HCT116 (cell line): ENCODE measurements around the gene SMG5. TPM values are rescaled to one million over a fixed set of nuclear protein-coding genes. Genes with fewer than 3 reads are reported as not detected.

Experiments
- ATAC-seq: fragments of 200-7000 bp; cut with Tn5 transposase; 2 replicates; pipeline ENCODE4 v1.9.1; 2020; ENCODE audit warnings: mild to moderate bottlenecking, moderate library complexity
- BruUV-seq: library from RNA; stranded (reverse); fragments of 400-500 nt; replicated peaks from 2 replicates; lab custom pipeline; 2021; lab: Mats Ljungman, UMichigan
- CTCF ChIA-PET: fragments of 300-600 bp; sonication (Branson Sonifier 250); formaldehyde crosslinking; loops from one replicate; lab custom pipeline; 2021; ENCODE audit warnings: antibody characterized with exemption; lab: Charles Lee
- POLR2A ChIA-PET: fragments of 300-600, 350-600 bp; sonication (Branson Sonifier 250); formaldehyde crosslinking; loops from one replicate; lab custom pipeline; 2021; ENCODE audit warnings: antibody characterized with exemption; lab: Charles Lee
- RAD21 ChIA-PET, 2 experiments: fragments of 300-600 bp; sonication (Branson Sonifier 250); formaldehyde crosslinking; loops; one replicate each; lab custom pipeline; 2023; ENCODE audit warnings: low total read pairs in 2 of 2; ENCODE audit not compliant: uncharacterized antibody in 2 of 2, unreplicated experiment in 2 of 2, low non-redundant PET in 1 of 2; lab: Charles Lee
- DNase-seq: peaks from one replicate; pipeline ENCODE4 v3.0.0-alpha.2; 2010; ENCODE audit warnings: low read depth, low spot score
- H2AFZ ChIP-seq: fragments of 200-600 bp; shearing (Covaris generic), sonication (generic); 2 replicates; pipeline ENCODE4 v1.6.1; 2017; ENCODE audit warnings: low read depth, mixed run types, mixed read lengths, antibody characterized with exemption, low read length; ENCODE audit not compliant: poor library complexity, severe bottlenecking
- H3K27ac ChIP-seq: 2 replicates; pipeline ENCODE4 v1.5.1; 2012; ENCODE audit warnings: low read depth, low read length
- H3K27me3 ChIP-seq: fragments of 200-600 bp; sonication (generic); 2 replicates; pipeline ENCODE4 v1.6.1; 2016; ENCODE audit warnings: mixed run types, low read length, mixed read lengths; ENCODE audit not compliant: insufficient read depth
- H3K36me3 ChIP-seq, 2 experiments: fragments of 200-500 bp in 1 of 2; fragments of 200-600 bp in 1 of 2; sonication (Bioruptor generic) in 1 of 2; sonication (generic) in 1 of 2; 2 replicates each; pipeline versions ENCODE4 v1.5.1 to v1.6.1; 2014 to 2016; ENCODE audit warnings: low read length in 2 of 2, inconsistent platforms in 1 of 2, mixed read lengths in 1 of 2, mixed run types in 1 of 2; ENCODE audit not compliant: insufficient read depth in 2 of 2, control insufficient read depth in 1 of 2
- H3K4me1 ChIP-seq, 2 experiments: fragments of 200-600 bp in 1 of 2; sonication (generic) in 1 of 2; 2 replicates each; pipeline versions ENCODE4 v1.5.1 to v1.6.1; 2012 to 2017; ENCODE audit warnings: low read length in 2 of 2, inconsistent platforms in 1 of 2, mild to moderate bottlenecking in 1 of 2, mixed read lengths in 1 of 2, mixed run types in 1 of 2, moderate library complexity in 1 of 2; ENCODE audit not compliant: insufficient read depth in 2 of 2, control insufficient read depth in 1 of 2
- H3K4me2 ChIP-seq: fragments of 200-600 bp; sonication (generic); 2 replicates; pipeline ENCODE4 v1.6.1; 2017; ENCODE audit warnings: mixed run types, low read length, mixed read lengths
- H3K4me3 ChIP-seq, 2 experiments: fragments of 200-600 bp in 1 of 2; sonication (generic) in 1 of 2; replicated peaks in 1 of 2; 2 replicates each; pipeline ENCODE4 v1.5.1; 2011 to 2016; ENCODE audit warnings: low read length in 2 of 2, control low read depth in 1 of 2, low read depth in 1 of 2, mild to moderate bottlenecking in 1 of 2, mixed read lengths in 1 of 2, mixed run types in 1 of 2
- H3K79me2 ChIP-seq: fragments of 200-600 bp; sonication (generic); 2 replicates; pipeline ENCODE4 v1.6.1; 2017; ENCODE audit warnings: mild to moderate bottlenecking, mixed run types, low read length, moderate library complexity, mixed read lengths; ENCODE audit not compliant: insufficient read depth
- H3K9ac ChIP-seq: fragments of 200-600 bp; sonication (generic); 2 replicates; pipeline ENCODE4 v1.6.1; 2016; ENCODE audit warnings: low read length, mixed read lengths
- H3K9me2 ChIP-seq: fragments of 200-600 bp; sonication (generic), shearing (Covaris generic); 2 replicates; pipeline ENCODE4 v1.6.1; 2017; ENCODE audit warnings: mixed run types, mild to moderate bottlenecking, moderate library complexity; ENCODE audit not compliant: insufficient read depth
- H3K9me3 ChIP-seq, 2 experiments: fragments of 200-500 bp in 1 of 2; fragments of 200-600 bp in 1 of 2; sonication (Bioruptor generic) in 1 of 2; sonication (generic) in 1 of 2; 2 replicates each; pipeline ENCODE4 v1.6.1; 2014 to 2017; ENCODE audit warnings: low read length in 2 of 2, mixed read lengths in 2 of 2, inconsistent platforms in 1 of 2, low read depth in 1 of 2, mild to moderate bottlenecking in 1 of 2, mixed run types in 1 of 2, moderate library complexity in 1 of 2; ENCODE audit not compliant: control insufficient read depth in 1 of 2, insufficient read depth in 1 of 2
- H4K20me1 ChIP-seq: fragments of 200-600 bp; sonication (generic), shearing (Covaris generic); 2 replicates; pipeline ENCODE4 v1.6.1; 2017; ENCODE audit warnings: mixed run types, mild to moderate bottlenecking, moderate library complexity; ENCODE audit not compliant: insufficient read depth
- CEBPB ChIP-seq: IDR thresholded peaks from 2 replicates; pipeline ENCODE4 v1.6.1; 2012; ENCODE audit warnings: low read depth
- EGR1 ChIP-seq: IDR thresholded peaks from 2 replicates; pipeline ENCODE4 v1.6.1; 2012; ENCODE audit warnings: low read depth
- FOSL1 ChIP-seq: IDR thresholded peaks from 2 replicates; pipeline ENCODE4 v1.6.1; 2012; ENCODE audit warnings: low read depth
- POLR2AphosphoS5 ChIP-seq: IDR thresholded peaks from 2 replicates; pipeline ENCODE4 v1.6.1; 2011; ENCODE audit warnings: mild to moderate bottlenecking, low read depth, low read length, moderate library complexity
- RAD21 ChIP-seq: IDR thresholded peaks from 2 replicates; pipeline ENCODE4 v1.6.1; 2012; ENCODE audit warnings: low read depth, mild to moderate bottlenecking
- SIN3A ChIP-seq: IDR thresholded peaks from 2 replicates; pipeline ENCODE4 v1.6.1; 2012; ENCODE audit warnings: low read depth
- SP1 ChIP-seq: IDR thresholded peaks from 2 replicates; pipeline ENCODE4 v1.6.1; 2012; ENCODE audit warnings: low read depth
- SRF ChIP-seq: IDR thresholded peaks from 2 replicates; pipeline ENCODE4 v1.6.1; 2012; ENCODE audit warnings: low read depth
- YY1 ChIP-seq: IDR thresholded peaks from 2 replicates; pipeline ENCODE4 v1.6.1; 2011; ENCODE audit warnings: low read length, low read depth, moderate library complexity, mild to moderate bottlenecking; ENCODE audit not compliant: insufficient replicate concordance; ENCODE audit errors: extremely low read depth
- ZFX ChIP-seq: fragments of 450-650 bp; IDR thresholded peaks from 2 replicates; pipeline ENCODE4 v1.6.1; 2017
- ZNF274 ChIP-seq: fragments of 200-500 bp; sonication (Bioruptor generic); IDR thresholded peaks from 2 replicates; pipeline ENCODE4 v1.6.1; 2014; ENCODE audit warnings: mild to moderate bottlenecking, low read depth, low read length, inconsistent platforms
- intact Hi-C: fragments of 100-400 bp; cut with micrococcal nuclease; formaldehyde crosslinking; loops from 2 replicates; pipeline ENCODE4 v1.10.0; 2022
- total RNA-seq: library from RNA; stranded (reverse); gene quantifications from one replicate; pipeline ENCODE4 v1.2.1, GENCODE V29; 2021; ENCODE audit not compliant: unreplicated experiment
- TF ChIP-seq, protein P1 (sequence below): IDR thresholded peaks from 2 replicates; pipeline ENCODE4 v1.6.1; 2012
- TF ChIP-seq, protein P2 (sequence below), 3 experiments: fragments of 200-600 bp in 1 of 3; sonication (generic) in 1 of 3; IDR thresholded peaks in 2 of 3; conservative IDR thresholded peaks in 1 of 3; 2 replicates each; pipeline ENCODE4 v1.5.1; 2012 to 2017; ENCODE audit warnings: low read depth in 2 of 3, low read length in 2 of 3, antibody characterized with exemption in 1 of 3, borderline replicate concordance in 1 of 3, control low read depth in 1 of 3, mild to moderate bottlenecking in 1 of 3, mixed read lengths in 1 of 3, mixed run types in 1 of 3, moderate library complexity in 1 of 3; ENCODE audit not compliant: insufficient read depth in 1 of 3
- TF ChIP-seq, protein P3 (sequence below): IDR thresholded peaks from 2 replicates; pipeline ENCODE4 v1.6.1; 2011; ENCODE audit warnings: mild to moderate bottlenecking, low read length, moderate library complexity; ENCODE audit not compliant: insufficient replicate concordance; ENCODE audit errors: extremely low read depth
- TF ChIP-seq, protein P4 (sequence below): IDR thresholded peaks from 2 replicates; pipeline ENCODE4 v1.6.1; 2012
- TF ChIP-seq, protein P5 (sequence below): IDR thresholded peaks from 2 replicates; pipeline ENCODE4 v1.6.1; 2012; ENCODE audit warnings: low read depth

The SMG5 gene
- total RNA-seq, 1 experiment from 2014 or later: 75.2 TPM

DNA sequence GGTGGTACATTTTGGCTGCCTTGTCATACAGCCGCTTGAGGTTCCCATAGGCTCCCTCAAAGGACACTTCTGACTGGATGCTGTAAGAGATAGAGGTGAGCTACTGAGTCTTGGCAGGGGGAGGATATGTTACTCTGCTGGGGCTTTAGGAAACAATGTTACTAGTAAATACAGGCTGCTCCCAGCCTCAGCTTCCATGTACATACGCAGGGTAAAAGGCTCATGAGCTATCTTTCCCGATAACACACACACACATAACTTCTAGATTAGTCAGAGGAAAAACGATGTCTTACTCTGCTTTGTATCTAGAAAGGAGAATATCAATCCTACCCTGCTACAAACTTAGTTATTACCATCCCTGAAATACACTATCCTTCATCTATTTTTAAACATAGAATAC lies 14.3 kb downstream of the SMG5 start:
- TF ChIP-seq ZFX (no peak), SRF (no peak), EGR1 (no peak), CEBPB (no peak), SIN3A (no peak), RAD21 (no peak), ZNF274 (no peak), YY1 (no peak), FOSL1 (no peak), SP1 (no peak), POLR2AphosphoS5 (no peak)
- TF ChIP-seq, protein P1, sequence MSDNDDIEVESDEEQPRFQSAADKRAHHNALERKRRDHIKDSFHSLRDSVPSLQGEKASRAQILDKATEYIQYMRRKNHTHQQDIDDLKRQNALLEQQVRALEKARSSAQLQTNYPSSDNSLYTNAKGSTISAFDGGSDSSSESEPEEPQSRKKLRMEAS: no peak
- TF ChIP-seq, protein P2, sequence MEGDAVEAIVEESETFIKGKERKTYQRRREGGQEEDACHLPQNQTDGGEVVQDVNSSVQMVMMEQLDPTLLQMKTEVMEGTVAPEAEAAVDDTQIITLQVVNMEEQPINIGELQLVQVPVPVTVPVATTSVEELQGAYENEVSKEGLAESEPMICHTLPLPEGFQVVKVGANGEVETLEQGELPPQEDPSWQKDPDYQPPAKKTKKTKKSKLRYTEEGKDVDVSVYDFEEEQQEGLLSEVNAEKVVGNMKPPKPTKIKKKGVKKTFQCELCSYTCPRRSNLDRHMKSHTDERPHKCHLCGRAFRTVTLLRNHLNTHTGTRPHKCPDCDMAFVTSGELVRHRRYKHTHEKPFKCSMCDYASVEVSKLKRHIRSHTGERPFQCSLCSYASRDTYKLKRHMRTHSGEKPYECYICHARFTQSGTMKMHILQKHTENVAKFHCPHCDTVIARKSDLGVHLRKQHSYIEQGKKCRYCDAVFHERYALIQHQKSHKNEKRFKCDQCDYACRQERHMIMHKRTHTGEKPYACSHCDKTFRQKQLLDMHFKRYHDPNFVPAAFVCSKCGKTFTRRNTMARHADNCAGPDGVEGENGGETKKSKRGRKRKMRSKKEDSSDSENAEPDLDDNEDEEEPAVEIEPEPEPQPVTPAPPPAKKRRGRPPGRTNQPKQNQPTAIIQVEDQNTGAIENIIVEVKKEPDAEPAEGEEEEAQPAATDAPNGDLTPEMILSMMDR (IDR thresholded peaks at IDR 0.05 in 2 of 3, conservative IDR thresholded peaks at IDR 0.05 in 1 of 3; ENCODE audit: borderline replicate concordance in 1 of 3, insufficient read depth in 1 of 3, low read depth in 2 of 3, low read length in 2 of 3): no peak
- TF ChIP-seq, protein P3, sequence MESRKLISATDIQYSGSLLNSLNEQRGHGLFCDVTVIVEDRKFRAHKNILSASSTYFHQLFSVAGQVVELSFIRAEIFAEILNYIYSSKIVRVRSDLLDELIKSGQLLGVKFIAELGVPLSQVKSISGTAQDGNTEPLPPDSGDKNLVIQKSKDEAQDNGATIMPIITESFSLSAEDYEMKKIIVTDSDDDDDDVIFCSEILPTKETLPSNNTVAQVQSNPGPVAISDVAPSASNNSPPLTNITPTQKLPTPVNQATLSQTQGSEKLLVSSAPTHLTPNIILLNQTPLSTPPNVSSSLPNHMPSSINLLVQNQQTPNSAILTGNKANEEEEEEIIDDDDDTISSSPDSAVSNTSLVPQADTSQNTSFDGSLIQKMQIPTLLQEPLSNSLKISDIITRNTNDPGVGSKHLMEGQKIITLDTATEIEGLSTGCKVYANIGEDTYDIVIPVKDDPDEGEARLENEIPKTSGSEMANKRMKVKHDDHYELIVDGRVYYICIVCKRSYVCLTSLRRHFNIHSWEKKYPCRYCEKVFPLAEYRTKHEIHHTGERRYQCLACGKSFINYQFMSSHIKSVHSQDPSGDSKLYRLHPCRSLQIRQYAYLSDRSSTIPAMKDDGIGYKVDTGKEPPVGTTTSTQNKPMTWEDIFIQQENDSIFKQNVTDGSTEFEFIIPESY: no peak
- TF ChIP-seq, protein P4, sequence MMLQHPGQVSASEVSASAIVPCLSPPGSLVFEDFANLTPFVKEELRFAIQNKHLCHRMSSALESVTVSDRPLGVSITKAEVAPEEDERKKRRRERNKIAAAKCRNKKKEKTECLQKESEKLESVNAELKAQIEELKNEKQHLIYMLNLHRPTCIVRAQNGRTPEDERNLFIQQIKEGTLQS: no peak
- TF ChIP-seq, protein P5, sequence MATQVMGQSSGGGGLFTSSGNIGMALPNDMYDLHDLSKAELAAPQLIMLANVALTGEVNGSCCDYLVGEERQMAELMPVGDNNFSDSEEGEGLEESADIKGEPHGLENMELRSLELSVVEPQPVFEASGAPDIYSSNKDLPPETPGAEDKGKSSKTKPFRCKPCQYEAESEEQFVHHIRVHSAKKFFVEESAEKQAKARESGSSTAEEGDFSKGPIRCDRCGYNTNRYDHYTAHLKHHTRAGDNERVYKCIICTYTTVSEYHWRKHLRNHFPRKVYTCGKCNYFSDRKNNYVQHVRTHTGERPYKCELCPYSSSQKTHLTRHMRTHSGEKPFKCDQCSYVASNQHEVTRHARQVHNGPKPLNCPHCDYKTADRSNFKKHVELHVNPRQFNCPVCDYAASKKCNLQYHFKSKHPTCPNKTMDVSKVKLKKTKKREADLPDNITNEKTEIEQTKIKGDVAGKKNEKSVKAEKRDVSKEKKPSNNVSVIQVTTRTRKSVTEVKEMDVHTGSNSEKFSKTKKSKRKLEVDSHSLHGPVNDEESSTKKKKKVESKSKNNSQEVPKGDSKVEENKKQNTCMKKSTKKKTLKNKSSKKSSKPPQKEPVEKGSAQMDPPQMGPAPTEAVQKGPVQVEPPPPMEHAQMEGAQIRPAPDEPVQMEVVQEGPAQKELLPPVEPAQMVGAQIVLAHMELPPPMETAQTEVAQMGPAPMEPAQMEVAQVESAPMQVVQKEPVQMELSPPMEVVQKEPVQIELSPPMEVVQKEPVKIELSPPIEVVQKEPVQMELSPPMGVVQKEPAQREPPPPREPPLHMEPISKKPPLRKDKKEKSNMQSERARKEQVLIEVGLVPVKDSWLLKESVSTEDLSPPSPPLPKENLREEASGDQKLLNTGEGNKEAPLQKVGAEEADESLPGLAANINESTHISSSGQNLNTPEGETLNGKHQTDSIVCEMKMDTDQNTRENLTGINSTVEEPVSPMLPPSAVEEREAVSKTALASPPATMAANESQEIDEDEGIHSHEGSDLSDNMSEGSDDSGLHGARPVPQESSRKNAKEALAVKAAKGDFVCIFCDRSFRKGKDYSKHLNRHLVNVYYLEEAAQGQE: no peak
- ATAC-seq: no peak
- intact Hi-C loops: no loop called here
- no peak overlapping the region for H2AFZ ChIP-seq
- no peak overlapping the region for H3K27ac ChIP-seq
- POLR2A ChIA-PET: no interaction called here
- H3K4me3 ChIP-seq: no peak overlapping the region
- no peak for DNase-seq
- no peak overlapping the region for H3K9ac ChIP-seq
- RAD21 ChIA-PET: no interaction called here
- H3K9me3 ChIP-seq: no peaks in the 10 kb centered on the region
- H3K4me2 ChIP-seq: no peak overlapping the region
- H3K79me2 ChIP-seq: peaks cover 19% of the 10 kb centered on the region; the same call in 1 of the 2 replicates
- CTCF ChIA-PET: no interaction called here
- no TSS peak for BruUV-seq
- H3K4me1 ChIP-seq: peaks cover 0 to 5% of the 10 kb centered on the region in 2 experiments; a peak in 2 of 4 replicates
- no peaks in the 10 kb centered on the region for H3K9me2 ChIP-seq
- H4K20me1 ChIP-seq: no peaks in the 10 kb centered on the region; the same call in 1 of the 2 replicates
- no peaks in the 10 kb centered on the region for H3K27me3 ChIP-seq
- peaks cover 58 to 72% of the 10 kb centered on the region in 2 experiments for H3K36me3 ChIP-seq
